PC-9 (cell line): Measurements from ENCODE around the gene BICDL2. TPM values are rescaled to one million over a fixed set of nuclear protein-coding genes. Genes with fewer than 3 reads are reported as not detected.

Source experiments
- BruUV-seq: library from RNA; stranded (reverse); fragments of 400-500 nt; replicated peaks from 2 replicates; lab custom pipeline; 2021; lab: Mats Ljungman, UMichigan
- CTCF ChIA-PET: fragments of 300-600 bp; sonication (Branson Sonifier 250); formaldehyde crosslinking; loops from one replicate; lab custom pipeline; 2022; ENCODE audit warnings: antibody characterized with exemption; lab: Charles Lee
- POLR2A ChIA-PET: fragments of 300-600 bp; sonication (Branson Sonifier 250); formaldehyde crosslinking; loops from one replicate; lab custom pipeline; 2022; ENCODE audit warnings: antibody characterized with exemption; ENCODE audit not compliant: unreplicated experiment; lab: Charles Lee
- DNase-seq, 2 experiments: peaks; one replicate each; pipeline versions ENCODE4 v3.0.0 to v3.0.0-alpha.2; 2015 to 2022; ENCODE audit warnings: mixed read lengths in 1 of 2
- H2AFZ ChIP-seq: fragments of 200-600 bp; sonication (generic); 2 replicates; pipeline ENCODE4 v1.8.1; 2017; ENCODE audit warnings: antibody characterized with exemption
- H3F3A ChIP-seq: fragments of 200-600 bp; sonication (generic); 2 replicates; pipeline ENCODE4 v1.8.1; 2017; ENCODE audit warnings: antibody characterized with exemption, mild to moderate bottlenecking, low read depth; ENCODE audit not compliant: insufficient read depth
- H3K27ac ChIP-seq: fragments of 200-600 bp; sonication (generic); 2 replicates; pipeline ENCODE4 v1.6.1; 2016; ENCODE audit warnings: mixed run types
- H3K27me3 ChIP-seq: fragments of 200-600 bp; sonication (generic); 2 replicates; pipeline ENCODE4 v1.6.1; 2016; ENCODE audit warnings: low read depth, mixed run types; ENCODE audit not compliant: insufficient read depth
- H3K36me3 ChIP-seq: fragments of 200-600 bp; sonication (generic); 2 replicates; pipeline ENCODE4 v1.6.1; 2016; ENCODE audit warnings: low read depth, mixed run types
- H3K4me1 ChIP-seq: fragments of 200-600 bp; sonication (generic); replicated peaks from 2 replicates; pipeline ENCODE4 v1.6.1; 2016; ENCODE audit warnings: mixed run types; ENCODE audit not compliant: insufficient read depth
- H3K4me2 ChIP-seq: fragments of 200-600 bp; sonication (generic); 2 replicates; pipeline ENCODE4 v1.6.1; 2017; ENCODE audit warnings: mixed run types
- H3K4me3 ChIP-seq: fragments of 200-600 bp; sonication (generic); 2 replicates; pipeline ENCODE4 v1.6.1; 2016; ENCODE audit warnings: mixed run types
- H3K79me2 ChIP-seq: fragments of 200-600 bp; sonication (generic); 2 replicates; pipeline ENCODE4 v1.6.1; 2017; ENCODE audit warnings: low read depth, mixed run types
- H3K9me2 ChIP-seq: fragments of 200-600 bp; sonication (generic); 2 replicates; pipeline ENCODE4 v1.8.1; 2017; ENCODE audit warnings: mild to moderate bottlenecking; ENCODE audit not compliant: insufficient read depth
- H3K9me3 ChIP-seq: fragments of 200-600 bp; sonication (generic); 2 replicates; pipeline ENCODE4 v1.8.1; 2016; ENCODE audit warnings: low read depth; ENCODE audit not compliant: insufficient read depth
- H4K20me1 ChIP-seq: fragments of 200-600 bp; sonication (generic); 2 replicates; pipeline ENCODE4 v1.8.1; 2017; ENCODE audit not compliant: insufficient read depth
- CTCF ChIP-seq: fragments of 200-600 bp; sonication (generic); conservative IDR thresholded peaks from 2 replicates; pipeline ENCODE4 v1.6.1; 2017; ENCODE audit warnings: mixed run types, antibody characterized with exemption, mild to moderate bottlenecking, moderate library complexity
- EZH2 ChIP-seq: fragments of 200-600 bp; sonication (generic); IDR thresholded peaks from 2 replicates; pipeline ENCODE4 v1.8.0; 2017; ENCODE audit warnings: antibody characterized with exemption, low read depth
- intact Hi-C: fragments of 100-400 bp; cut with micrococcal nuclease; formaldehyde crosslinking; loops from one replicate; pipeline ENCODE4 v1.10.0; 2022; ENCODE audit not compliant: unreplicated experiment
- total RNA-seq: library from RNA; stranded (reverse); gene quantifications from 2 replicates; pipeline ENCODE4 v1.2.3, GENCODE V29; 2021

BICDL2 gene
- total RNA-seq, 1 experiment from 2014 or later, result 57.9 TPM

- no peaks in the 10 kb centered on the region for H3K9me3 ChIP-seq
- peak overlapping the region; percentile 72 for H3K4me2 ChIP-seq
- H3K9me2 ChIP-seq, result no peaks in the 10 kb centered on the region
- peak overlapping the region; percentile 22; the same call in 1 of the 2 replicates for H3K4me3 ChIP-seq
- H3K4me1 ChIP-seq, result peaks cover 90% of the 10 kb centered on the region
- ChIA-PET POLR2A (interaction anchor here (0.5 to 2.0 kb wide), 6 partner anchors 11 to 1378 kb away, joined by 4 to 34 read pairs (median 5); partner anchors contain the start of genes RPS2 and TNFRSF12A), CTCF (interaction anchor here (0.5 to 1.9 kb wide), 5 partner anchors 12 to 46 kb away, joined by 3 to 5 read pairs (median 5); partner anchors contain the start of gene KREMEN2)
- no peak overlapping the region for H2AFZ ChIP-seq
- no peaks in the 10 kb centered on the region for H4K20me1 ChIP-seq
- no peaks in the 10 kb centered on the region for H3K27me3 ChIP-seq
- H3K79me2 ChIP-seq, result peaks cover 19% of the 10 kb centered on the region
- no TSS peak for BruUV-seq
- intact Hi-C loops, result loop anchor here (1.0 kb wide), 1 partner anchor 11 kb away; the partner anchor contains the start of gene TNFRSF12A
- H3K27ac ChIP-seq, result peak overlapping the region; percentile 67
- DNase-seq, result peak; percentile 94 to 98
- TF ChIP-seq CTCF (no peak), EZH2 (no peak)
- peaks cover 76% of the 10 kb centered on the region for H3F3A ChIP-seq
- no peaks in the 10 kb centered on the region for H3K36me3 ChIP-seq
These were observed 27.0 kb downstream of the BICDL2 start for GRCh38 chr16:3009568-3010390.

GRCh38 chr16:3008690-3009037 lies 28.1 kb downstream of the BICDL2 start:
- DNase-seq, result no peak
- no peaks in the 10 kb centered on the region for H3K27me3 ChIP-seq
- POLR2A ChIA-PET, result no interaction called here
- CTCF ChIA-PET, result no interaction called here
- intact Hi-C loops, result no loop called here
- H3K4me2 ChIP-seq, result peak overlapping the region; percentile 72
- no peak overlapping the region for H3K4me3 ChIP-seq
- no TSS peak for BruUV-seq
- TF ChIP-seq CTCF, result no peak
- no peak for TF ChIP-seq EZH2
- peaks cover 67% of the 10 kb centered on the region for H3F3A ChIP-seq
- H3K4me1 ChIP-seq, result peaks cover 79% of the 10 kb centered on the region
- H3K36me3 ChIP-seq, result no peaks in the 10 kb centered on the region
- no peaks in the 10 kb centered on the region for H4K20me1 ChIP-seq
- H3K9me3 ChIP-seq, result no peaks in the 10 kb centered on the region
- no peaks in the 10 kb centered on the region for H3K9me2 ChIP-seq
- no peak overlapping the region for H2AFZ ChIP-seq
- peak overlapping the region; percentile 67 for H3K27ac ChIP-seq
- peaks cover 12% of the 10 kb centered on the region; the same call in 1 of the 2 replicates for H3K79me2 ChIP-seq

- peaks cover 74% of the 10 kb centered on the region for H3K4me1 ChIP-seq
- DNase-seq, result no peak
- H3K27me3 ChIP-seq, result no peaks in the 10 kb centered on the region
- H3K36me3 ChIP-seq, result no peaks in the 10 kb centered on the region
- H3K4me2 ChIP-seq, result peak overlapping the region; percentile 72
- peak overlapping the region; percentile 67 for H3K27ac ChIP-seq
- H2AFZ ChIP-seq, result no peak overlapping the region
- H3K9me3 ChIP-seq, result no peaks in the 10 kb centered on the region
- BruUV-seq, result no TSS peak
- H4K20me1 ChIP-seq, result no peaks in the 10 kb centered on the region
- H3K79me2 ChIP-seq, result peaks cover 12% of the 10 kb centered on the region; the same call in 1 of the 2 replicates
- H3F3A ChIP-seq, result peaks cover 62% of the 10 kb centered on the region
- ChIA-PET POLR2A (interaction anchor here (0.6 kb wide), 1 partner anchor 15 kb away, joined by 3 read pairs; no protein-coding TSS in a partner anchor), CTCF (interaction anchor here (0.7 to 1.1 kb wide), 2 partner anchors 13 to 16 kb away, joined by 3 to 6 read pairs; no protein-coding TSS in a partner anchor)
- H3K4me3 ChIP-seq, result no peak overlapping the region
- intact Hi-C loops, result no loop called here
- H3K9me2 ChIP-seq, result no peaks in the 10 kb centered on the region
- TF ChIP-seq EZH2 (no peak), CTCF (no peak)
These were observed 28.6 kb downstream of the BICDL2 start for GRCh38 chr16:3007957-3008689.
